Measurements from ENCODE around the gene AEBP1. TPM values are rescaled to one million over a fixed set of nuclear protein-coding genes. Genes with fewer than 3 reads are reported as not detected.
"Not testable (repeated sequence)": the region's sequence is repeated elsewhere in the genome, so short reads cannot be mapped to it uniquely, and the experiment has no call there.

AEBP1 gene
- total RNA-seq, 1 experiment from 2014 or later, result 0.54 TPM

- no peaks in the 10 kb centered on the region for H3K9me3 ChIP-seq
- Mint-ChIP-seq H3K9me3 (ENCODE audit: unreplicated experiment) (no peaks in the 10 kb centered on the region), H3K27ac (ENCODE audit: unreplicated experiment) (peak within 1 kb of the TSS; percentile 25), H3K4me1 (ENCODE audit: low read depth, unreplicated experiment) (peaks cover 12% of the 10 kb centered on the region), H3K27me3 (ENCODE audit: insufficient read depth, unreplicated experiment) (no peaks in the 10 kb centered on the region), H3K4me3 (ENCODE audit: unreplicated experiment) (peak within 1 kb of the TSS; percentile 73), H3K36me3 (ENCODE audit: insufficient read depth, unreplicated experiment) (peaks cover 22% of the 10 kb centered on the region)
- BruUV-seq (replicated peaks), result no TSS peak
- H3K4me3 ChIP-seq (ENCODE audit: low read depth, low read length), result peak within 1 kb of the TSS; percentile 93
- H3K4me1 ChIP-seq, result no peaks in the 10 kb centered on the region
- TF ChIP-seq, protein P1, sequence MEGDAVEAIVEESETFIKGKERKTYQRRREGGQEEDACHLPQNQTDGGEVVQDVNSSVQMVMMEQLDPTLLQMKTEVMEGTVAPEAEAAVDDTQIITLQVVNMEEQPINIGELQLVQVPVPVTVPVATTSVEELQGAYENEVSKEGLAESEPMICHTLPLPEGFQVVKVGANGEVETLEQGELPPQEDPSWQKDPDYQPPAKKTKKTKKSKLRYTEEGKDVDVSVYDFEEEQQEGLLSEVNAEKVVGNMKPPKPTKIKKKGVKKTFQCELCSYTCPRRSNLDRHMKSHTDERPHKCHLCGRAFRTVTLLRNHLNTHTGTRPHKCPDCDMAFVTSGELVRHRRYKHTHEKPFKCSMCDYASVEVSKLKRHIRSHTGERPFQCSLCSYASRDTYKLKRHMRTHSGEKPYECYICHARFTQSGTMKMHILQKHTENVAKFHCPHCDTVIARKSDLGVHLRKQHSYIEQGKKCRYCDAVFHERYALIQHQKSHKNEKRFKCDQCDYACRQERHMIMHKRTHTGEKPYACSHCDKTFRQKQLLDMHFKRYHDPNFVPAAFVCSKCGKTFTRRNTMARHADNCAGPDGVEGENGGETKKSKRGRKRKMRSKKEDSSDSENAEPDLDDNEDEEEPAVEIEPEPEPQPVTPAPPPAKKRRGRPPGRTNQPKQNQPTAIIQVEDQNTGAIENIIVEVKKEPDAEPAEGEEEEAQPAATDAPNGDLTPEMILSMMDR (IDR thresholded peaks at IDR 0.05; ENCODE audit: insufficient read depth in 1 of 2, low read depth in 1 of 2, low read length in 1 of 2, severe bottlenecking in 1 of 2, unreplicated experiment in 1 of 2), result no peak
- ChIA-PET CTCF (interaction anchor here (0.6 to 2.1 kb wide), 4 partner anchors 8 to 79 kb away, joined by 3 to 8 read pairs (median 3); partner anchors contain the start of gene DBNL), POLR2A (interaction anchor here (0.7 to 1.2 kb wide), 2 partner anchors 11 to 25 kb away, joined by 4 to 5 read pairs; no protein-coding TSS in a partner anchor)
- no peaks in the 10 kb centered on the region for H3K27me3 ChIP-seq (replicated peaks; ENCODE audit: control insufficient read depth, insufficient read depth, low read length)
- peaks cover 2% of the 10 kb centered on the region; the same call in 1 of the 2 replicates for H3K36me3 ChIP-seq (ENCODE audit: control insufficient read depth, insufficient read depth, low read length)
- peak; percentile 98 to 99 for DNase-seq
- intact Hi-C loops (cut with micrococcal nuclease; ENCODE audit: unreplicated experiment), result loop anchor here (1.0 kb wide), 1 partner anchor 41 kb away; the partner anchor contains the start of gene POLM
These were observed 19.3 kb downstream of the AEBP1 start, which contains the start of gene POLD2 for GRCh38 chr7:44123190-44124003. Gene POLD2, minus strand, starts transcription at chr7:44123548. Its CDS starts 1,495 bp downstream, at chr7:44122053.

DNA sequence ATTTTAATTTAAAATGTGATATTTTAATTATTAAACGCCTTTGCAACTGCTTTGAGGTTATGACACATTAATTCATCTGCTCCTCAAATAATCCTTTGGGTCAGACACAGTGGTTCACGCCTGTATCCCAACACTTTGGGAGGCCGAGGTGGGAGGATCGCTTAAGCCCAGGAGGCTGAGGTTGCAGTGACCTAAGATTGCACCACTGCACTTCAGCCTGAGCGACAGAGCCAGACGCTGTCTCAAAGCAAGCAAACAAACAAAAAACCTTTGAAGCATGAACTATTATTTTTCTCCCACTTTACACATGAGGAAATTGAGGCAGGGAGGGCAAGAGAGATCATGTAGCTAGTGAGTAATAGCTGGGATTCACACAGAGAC, 20.7 kb downstream of the AEBP1 start:
- Mint-ChIP-seq H3K4me3 (ENCODE audit: unreplicated experiment) (no peak overlapping the region), H3K27me3 (ENCODE audit: insufficient read depth, unreplicated experiment) (no peaks in the 10 kb centered on the region), H3K36me3 (ENCODE audit: insufficient read depth, unreplicated experiment) (peaks cover 18% of the 10 kb centered on the region), H3K27ac (ENCODE audit: unreplicated experiment) (no peak overlapping the region), H3K4me1 (ENCODE audit: low read depth, unreplicated experiment) (peaks cover 12% of the 10 kb centered on the region), H3K9me3 (ENCODE audit: unreplicated experiment) (no peaks in the 10 kb centered on the region)
- Histone ChIP-seq H3K4me1 (no peaks in the 10 kb centered on the region), H3K27me3 (replicated peaks; ENCODE audit: control insufficient read depth, insufficient read depth, low read length) (no peaks in the 10 kb centered on the region), H3K36me3 (ENCODE audit: control insufficient read depth, insufficient read depth, low read length) (no peaks in the 10 kb centered on the region), H3K9me3 (no peaks in the 10 kb centered on the region), H3K4me3 (ENCODE audit: low read depth, low read length) (no peak overlapping the region)
- no TSS peak for BruUV-seq (replicated peaks)
- DNase-seq, result no peak
- intact Hi-C loops (cut with micrococcal nuclease; ENCODE audit: unreplicated experiment), result no loop called here
- TF ChIP-seq, protein P1 (IDR thresholded peaks at IDR 0.05; ENCODE audit: insufficient read depth in 1 of 2, low read depth in 1 of 2, low read length in 1 of 2, severe bottlenecking in 1 of 2, unreplicated experiment in 1 of 2), result no peak
- ChIA-PET CTCF (no interaction called here), POLR2A (interaction anchor here (0.6 kb wide), 1 partner anchor 723 kb away, joined by 3 read pairs; the partner anchor contains the start of gene H2AZ2)

DNA sequence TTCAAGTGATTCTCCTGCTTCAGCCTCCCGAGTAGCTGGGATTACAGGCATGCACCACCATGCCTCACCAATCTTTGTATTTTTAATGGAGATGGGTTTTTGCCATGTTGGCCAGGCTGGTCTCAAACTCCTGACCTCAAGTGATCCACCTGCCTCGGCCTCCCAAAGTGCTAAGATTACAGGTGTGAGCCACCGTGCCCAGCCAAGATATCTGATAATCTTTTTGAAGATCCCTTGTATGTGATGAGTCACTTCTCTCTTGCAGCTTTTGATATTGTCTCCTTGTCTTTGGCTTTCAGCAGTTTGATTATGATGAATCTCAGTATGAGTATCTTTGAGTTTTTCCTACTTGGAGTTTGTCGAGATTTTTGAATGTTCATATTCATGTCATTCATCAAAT, 22.4 kb downstream of the AEBP1 start:
- H3K9me3 ChIP-seq; DNase-seq; H3K27ac Mint-ChIP-seq (ENCODE audit: unreplicated experiment); H3K36me3 ChIP-seq (ENCODE audit: control insufficient read depth, insufficient read depth, low read length); intact Hi-C loops (cut with micrococcal nuclease; ENCODE audit: unreplicated experiment); H3K4me3 ChIP-seq (ENCODE audit: low read depth, low read length); H3K27me3 ChIP-seq (replicated peaks; ENCODE audit: control insufficient read depth, insufficient read depth, low read length); H3K9me3 Mint-ChIP-seq (ENCODE audit: unreplicated experiment); H3K4me3 Mint-ChIP-seq (ENCODE audit: unreplicated experiment); H3K4me1 Mint-ChIP-seq (ENCODE audit: low read depth, unreplicated experiment); POLR2A ChIA-PET; CTCF ChIA-PET; H3K4me1 ChIP-seq; BruUV-seq (replicated peaks); H3K27me3 Mint-ChIP-seq (ENCODE audit: insufficient read depth, unreplicated experiment): not testable (repeated sequence)
- H3K36me3 Mint-ChIP-seq (ENCODE audit: insufficient read depth, unreplicated experiment), result peaks cover 11% of the 10 kb centered on the region

All from Caco-2 (cell line).